IPS DF 4.7 (cell line): ENCODE measurements around the gene ARID1B.

ENCODE experiments used
- DNase-seq: peaks from one replicate; pipeline ENCODE4 v3.0.0-alpha.2; 2013; ENCODE audit warnings: low spot score; ENCODE audit errors: extremely low read depth

ARID1B gene

DNA sequence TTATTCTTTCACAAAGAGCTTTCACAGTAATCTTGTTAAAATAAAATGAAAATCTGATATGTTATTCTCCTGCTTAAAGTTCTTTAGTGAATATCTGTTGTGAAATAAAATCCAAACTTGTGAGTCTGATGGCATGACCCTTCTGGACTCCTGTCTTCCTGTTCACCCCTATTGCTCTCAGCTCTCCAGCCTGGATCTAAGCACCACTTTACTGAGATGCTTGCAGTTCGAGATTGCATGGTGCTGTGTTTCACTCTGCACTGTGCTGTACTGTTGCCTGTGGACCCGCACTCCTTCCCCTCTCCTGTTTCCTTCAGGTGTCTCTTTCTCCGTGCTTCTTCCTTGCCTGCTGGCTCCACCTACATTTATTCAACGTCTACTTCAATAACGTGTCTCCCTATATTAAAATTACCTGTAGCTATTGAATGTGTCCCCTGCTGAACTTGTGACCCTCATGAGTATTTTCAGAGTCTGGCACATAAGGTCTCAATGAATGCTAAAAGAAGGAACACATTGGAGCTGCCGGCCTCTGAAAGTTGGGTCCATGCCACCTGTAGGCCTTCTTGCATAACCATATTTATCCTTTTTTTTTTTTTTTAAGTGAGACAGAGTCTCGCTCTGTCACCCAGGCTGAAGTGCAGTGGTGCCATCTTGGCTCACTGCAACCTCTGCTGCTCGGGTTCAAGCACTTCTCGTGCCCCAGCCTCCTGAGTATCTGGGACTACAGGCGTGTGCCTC is 100.1 kb downstream of the ARID1B start:
- DNase-seq, result no peak

- no peak for DNase-seq
Measured at GRCh38 chr6:156878681-156879080, 101.5 kb downstream of the ARID1B start.

DNA sequence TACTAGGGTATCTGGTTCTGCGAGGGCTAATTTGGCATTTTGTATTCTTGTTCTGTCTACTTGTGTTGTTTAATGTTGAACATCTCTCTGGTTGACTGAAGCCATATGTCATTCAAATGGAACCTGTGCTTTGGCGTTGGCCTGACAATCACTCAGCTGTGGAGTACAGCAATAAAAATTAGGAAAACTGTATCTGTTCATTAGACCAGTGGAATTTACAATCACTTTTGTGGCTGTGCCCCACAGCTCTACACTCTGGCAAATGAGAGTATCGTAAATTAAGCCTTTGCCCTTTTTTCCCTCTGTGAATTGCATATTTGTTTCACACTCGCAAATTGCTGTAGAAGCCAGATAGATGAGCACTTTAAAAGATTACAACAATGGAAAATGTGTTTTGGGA is 102.0 kb downstream of the ARID1B start:
- no peak for DNase-seq

GRCh38 chr6:156879591-156879990 is 102.4 kb downstream of the ARID1B start:
- no peak for DNase-seq

GRCh38 chr6:156880913-156881312 is 103.7 kb downstream of the ARID1B start:
- no peak for DNase-seq

GRCh38 chr6:156881687-156882629 is 104.8 kb downstream of the ARID1B start:
- DNase-seq, result no peak

DNA sequence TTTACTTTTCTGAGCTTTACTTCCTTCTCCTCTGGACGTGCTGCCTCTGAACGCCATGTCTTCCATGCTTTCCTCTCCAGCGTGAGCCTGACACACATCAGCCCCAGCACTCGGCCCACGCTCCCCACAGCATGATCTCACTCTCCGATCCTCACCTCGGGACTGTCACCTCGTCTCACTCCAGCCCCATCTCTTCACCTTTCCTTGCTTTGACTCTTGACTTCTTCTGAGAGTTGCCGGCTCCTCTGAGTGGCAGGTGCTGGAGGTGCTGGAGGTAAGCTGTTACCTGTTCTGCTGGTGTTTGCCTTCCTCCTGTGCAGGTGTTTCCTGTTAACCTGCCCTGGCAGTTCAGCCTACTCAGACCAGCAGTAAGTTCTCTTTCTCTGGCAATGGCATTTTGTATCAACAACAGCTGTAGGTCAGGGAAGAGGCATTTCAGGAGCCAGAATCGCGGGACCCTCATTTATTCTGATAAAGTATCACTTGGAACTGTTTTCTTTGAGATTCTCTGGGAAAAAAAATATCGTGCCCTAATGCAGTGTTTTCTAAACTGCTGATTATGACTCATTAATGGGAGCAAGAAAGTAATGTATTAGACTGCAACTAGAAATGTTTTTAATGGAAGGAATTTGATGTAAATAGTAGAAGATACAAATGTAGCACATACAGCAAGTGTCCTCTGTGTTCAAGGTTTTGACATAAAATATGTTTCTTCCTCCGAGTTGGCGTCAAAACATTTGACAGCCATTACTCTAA is 106.5 kb downstream of the ARID1B start:
- no peak for DNase-seq

DNA sequence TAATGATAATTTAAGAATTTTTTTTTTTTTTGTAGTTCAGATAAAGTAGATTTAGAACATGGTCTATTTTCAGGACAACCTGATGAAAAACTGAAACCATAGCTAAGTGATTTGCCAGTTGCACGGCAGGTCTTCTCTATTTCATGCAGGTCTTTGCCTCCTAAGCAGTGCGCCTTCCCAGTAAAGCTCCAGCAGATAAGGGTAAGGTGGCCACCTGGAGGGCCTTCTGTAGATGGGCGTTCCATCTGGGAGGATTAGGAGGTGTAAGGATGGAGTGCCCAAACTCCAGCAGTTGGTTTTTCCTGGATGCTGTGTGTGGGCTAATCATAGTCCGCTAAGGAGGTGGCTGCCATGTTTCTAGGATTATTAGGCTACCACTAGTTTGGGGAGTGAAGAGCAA is 107.1 kb downstream of the ARID1B start:
- DNase-seq, result no peak

DNA sequence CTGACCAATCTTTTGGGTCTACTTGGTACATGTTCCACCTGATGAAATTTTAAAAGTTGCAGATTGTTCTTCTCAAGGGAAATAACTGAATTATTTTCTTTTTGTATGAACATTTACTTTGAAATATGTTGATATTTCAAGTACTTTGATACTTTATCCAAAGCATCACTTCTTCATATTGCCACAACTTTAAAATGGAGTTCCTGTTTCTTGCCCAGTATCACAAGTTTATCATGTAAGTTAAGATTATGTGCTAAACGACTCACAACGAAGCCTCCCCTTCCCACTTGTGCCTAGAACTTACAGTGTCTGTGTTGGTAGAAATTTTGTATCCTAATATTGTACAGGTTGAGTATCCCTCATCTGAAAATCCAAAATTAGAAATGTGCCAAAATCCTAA is 108.4 kb downstream of the ARID1B start:
- DNase-seq, result no peak

- no peak for DNase-seq
Measured at GRCh38 chr6:156886409-156886808, 109.2 kb downstream of the ARID1B start.

- no peak for DNase-seq
Measured at GRCh38 chr6:156887623-156888269, 110.6 kb downstream of the ARID1B start.

GRCh38 chr6:156889469-156889868 is 112.3 kb downstream of the ARID1B start:
- no peak for DNase-seq

- DNase-seq, result no peak
Measured at GRCh38 chr6:156889986-156890385, 112.8 kb downstream of the ARID1B start.

DNA sequence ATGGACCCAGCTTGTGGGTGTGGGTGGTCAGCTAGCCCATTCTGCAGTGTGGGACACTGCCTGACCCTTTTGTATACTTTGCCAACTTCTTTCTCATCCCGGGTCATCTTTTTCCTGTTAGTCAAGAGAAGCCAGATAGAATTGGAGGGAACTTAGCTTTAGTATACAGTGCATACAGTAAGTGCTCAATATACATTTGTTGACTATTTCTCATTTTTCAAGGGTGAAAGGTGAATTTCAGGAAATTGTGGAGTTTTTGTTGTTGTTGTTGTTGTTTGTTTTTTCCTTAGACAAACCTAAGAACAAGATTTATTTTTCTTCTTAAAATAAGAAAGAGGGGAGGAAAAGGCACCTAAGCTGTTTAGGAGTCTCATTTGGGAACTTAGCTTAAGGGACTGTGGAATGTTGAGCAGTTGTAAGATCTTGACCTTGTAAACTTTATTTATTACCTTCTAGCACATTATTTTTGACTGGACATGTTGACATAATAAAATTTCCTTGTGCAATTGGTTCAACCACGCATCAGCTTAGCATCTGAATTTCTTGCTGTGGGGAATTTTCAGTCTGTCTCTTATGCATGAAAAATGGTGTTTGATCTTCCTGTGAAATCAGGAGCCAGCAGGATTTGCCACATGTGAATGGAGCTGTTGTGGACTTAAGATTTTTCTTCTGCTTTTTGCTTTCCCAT is 113.6 kb downstream of the ARID1B start:
- DNase-seq, result no peak

- DNase-seq, result no peak
Measured at GRCh38 chr6:156897907-156898531, 120.8 kb downstream of the ARID1B start.

- DNase-seq, result no peak
Measured at GRCh38 chr6:156899071-156899470, 121.9 kb downstream of the ARID1B start.

DNA sequence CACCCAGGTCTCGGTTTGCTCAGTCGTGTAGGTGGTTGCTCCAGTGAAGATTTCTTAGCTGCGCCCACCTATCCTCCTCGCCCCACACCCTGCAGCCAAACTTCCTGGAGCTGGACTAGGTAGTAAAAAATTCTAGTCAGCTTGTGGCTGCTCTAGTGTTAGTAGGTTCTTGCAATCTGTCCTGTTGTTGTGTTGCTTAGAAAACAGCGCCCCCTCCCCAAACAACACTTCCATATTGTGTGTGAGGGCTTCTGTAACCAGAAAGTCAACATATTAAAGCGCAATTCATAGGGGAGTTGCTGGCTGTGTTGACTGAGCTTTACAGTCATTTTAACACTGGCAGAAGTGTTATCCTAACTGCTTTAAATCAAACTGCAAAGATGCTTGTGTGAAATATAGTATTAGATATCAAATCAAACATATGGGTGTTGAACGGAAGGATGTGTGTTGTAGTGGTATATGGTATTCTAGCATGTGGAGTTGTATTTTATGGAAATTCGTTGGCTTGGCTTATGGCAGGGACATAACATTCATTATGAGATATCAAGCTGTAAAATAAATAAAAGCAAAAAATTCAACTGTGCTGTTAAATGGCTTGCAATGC is 122.5 kb downstream of the ARID1B start:
- no peak for DNase-seq

- DNase-seq, result no peak
Measured at GRCh38 chr6:156900292-156900691, 123.1 kb downstream of the ARID1B start.

DNA sequence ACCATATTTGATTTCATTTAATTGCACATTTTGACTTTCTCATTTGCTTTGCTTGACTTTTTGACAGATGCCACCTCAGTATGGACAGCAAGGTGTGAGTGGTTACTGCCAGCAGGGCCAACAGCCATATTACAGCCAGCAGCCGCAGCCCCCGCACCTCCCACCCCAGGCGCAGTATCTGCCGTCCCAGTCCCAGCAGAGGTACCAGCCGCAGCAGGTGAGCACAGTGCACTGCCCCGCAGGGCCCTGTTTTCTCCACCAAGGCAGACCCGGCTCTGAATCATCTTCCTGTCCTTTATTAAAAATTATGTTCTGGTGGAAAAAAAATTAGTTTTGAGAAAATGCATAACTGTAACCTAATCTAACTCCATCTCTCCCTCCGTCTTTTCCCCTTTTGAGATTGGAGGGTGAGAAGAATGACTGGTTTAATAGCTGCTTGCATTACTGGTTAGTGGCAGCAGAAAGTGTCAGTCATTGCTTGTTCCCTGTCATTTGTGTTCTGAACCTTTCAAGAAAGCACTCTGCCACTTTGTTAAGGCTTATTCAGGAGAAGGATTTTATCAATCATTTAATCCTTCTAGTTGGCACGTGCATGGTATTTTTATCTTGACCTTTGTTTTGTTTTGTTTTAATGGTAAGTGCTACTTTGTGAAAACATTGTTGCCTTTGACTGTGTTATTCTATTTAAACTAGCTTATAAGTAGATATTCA is 124.3 kb downstream of the ARID1B start:
- no peak for DNase-seq
